HL-60 (cell line): Measurements from ENCODE around the gene CCDC57.

ENCODE experiments used
- CTCF ChIP-seq: IDR thresholded peaks from one replicate; pipeline ENCODE4 v1.5.1; 2011; ENCODE audit warnings: low read length, control low read depth, inconsistent platforms; ENCODE audit not compliant: insufficient read depth
- GABPA ChIP-seq: IDR thresholded peaks from 2 replicates; pipeline ENCODE4 v1.6.1; 2012; ENCODE audit warnings: low read depth
- POLR2AphosphoS5 ChIP-seq: IDR thresholded peaks from 2 replicates; pipeline ENCODE4 v1.6.1; 2012; ENCODE audit warnings: low read depth

DNA sequence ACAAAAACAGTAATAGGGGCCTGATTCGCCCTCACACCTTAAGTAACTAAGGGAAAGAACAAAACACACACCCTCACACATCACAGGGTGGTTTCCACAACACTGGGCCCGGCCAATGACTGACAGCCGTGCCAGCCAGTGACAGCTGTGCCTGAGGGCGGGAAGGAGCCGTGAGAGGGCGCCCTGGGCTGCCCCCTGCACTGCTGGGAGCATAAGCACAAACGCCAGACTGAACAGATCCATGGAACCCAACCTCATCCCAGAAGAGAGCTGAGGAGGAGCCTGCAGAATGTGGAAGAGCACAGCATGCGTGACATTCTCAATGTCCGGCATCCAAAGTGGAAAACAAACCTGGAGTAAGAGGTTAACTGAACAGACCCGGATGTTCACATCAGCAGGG is 44.8 kb upstream of the CCDC57 start:
- TF ChIP-seq CTCF (no peak), POLR2AphosphoS5 (no peak), GABPA (no peak)
